Fibroblast of upper back skin (primary cell): ENCODE measurements around the gene TMEM248.
"Not testable (repeated sequence)": the region's sequence is repeated elsewhere in the genome, so short reads cannot be mapped to it uniquely, and the experiment has no call there.

Experiments
- DNase-seq: peaks from one replicate; pipeline ENCODE4 v3.0.0-alpha.2; 2013

The TMEM248 gene

DNA sequence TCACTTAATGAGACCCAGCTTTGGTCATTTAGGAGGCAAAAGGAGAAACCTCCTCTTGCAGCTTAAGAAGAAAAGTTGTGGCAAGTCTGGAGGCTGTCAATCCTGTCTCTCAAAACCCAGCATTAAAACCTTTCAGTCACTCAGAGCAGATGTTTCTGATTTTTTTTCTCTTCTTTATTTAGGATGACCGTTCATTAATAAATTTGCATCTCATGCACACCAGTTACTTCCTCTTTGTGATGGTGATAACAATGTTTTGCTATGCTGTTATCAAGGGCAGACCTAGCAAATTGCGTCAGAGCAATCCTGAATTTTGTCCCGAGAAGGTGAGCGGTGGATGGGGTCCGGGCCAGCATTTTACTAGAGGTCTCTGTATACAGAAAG, 32.0 kb downstream of the TMEM248 start:
- no peak for DNase-seq

DNA sequence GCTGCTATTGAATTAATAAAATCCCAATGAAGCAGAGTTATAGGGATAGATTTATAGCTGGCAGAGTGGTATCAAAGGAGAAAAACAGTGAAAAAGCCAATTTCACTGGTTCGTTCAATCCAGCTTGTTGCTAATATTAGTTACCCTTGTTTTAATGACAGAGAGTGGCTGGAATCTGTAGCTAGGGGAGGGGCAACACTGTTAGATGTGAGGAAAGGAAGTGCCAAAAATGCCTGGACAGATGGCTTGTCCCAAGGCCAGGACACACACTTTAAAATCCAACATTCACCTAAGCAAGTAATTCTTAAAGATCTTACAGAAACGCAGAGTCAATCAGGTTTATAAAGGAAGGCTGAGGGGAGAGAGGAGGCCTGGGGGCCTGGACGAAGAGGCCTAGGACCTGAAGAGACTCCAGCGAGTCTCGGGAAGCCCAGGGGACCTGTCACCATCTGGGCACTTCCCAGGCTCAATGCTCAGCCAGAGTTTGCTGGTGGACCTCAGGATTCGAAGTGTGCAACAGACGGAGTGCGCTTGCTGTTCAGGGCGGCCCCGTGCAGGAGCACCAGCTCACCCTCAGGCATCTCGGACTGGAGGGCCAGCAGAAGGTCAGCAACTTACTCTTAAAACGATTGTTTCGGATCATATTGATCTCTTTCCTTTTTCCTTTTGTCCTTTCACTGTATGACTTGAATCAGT, 36.7 kb downstream of the TMEM248 start:
- DNase-seq, result no peak

DNA sequence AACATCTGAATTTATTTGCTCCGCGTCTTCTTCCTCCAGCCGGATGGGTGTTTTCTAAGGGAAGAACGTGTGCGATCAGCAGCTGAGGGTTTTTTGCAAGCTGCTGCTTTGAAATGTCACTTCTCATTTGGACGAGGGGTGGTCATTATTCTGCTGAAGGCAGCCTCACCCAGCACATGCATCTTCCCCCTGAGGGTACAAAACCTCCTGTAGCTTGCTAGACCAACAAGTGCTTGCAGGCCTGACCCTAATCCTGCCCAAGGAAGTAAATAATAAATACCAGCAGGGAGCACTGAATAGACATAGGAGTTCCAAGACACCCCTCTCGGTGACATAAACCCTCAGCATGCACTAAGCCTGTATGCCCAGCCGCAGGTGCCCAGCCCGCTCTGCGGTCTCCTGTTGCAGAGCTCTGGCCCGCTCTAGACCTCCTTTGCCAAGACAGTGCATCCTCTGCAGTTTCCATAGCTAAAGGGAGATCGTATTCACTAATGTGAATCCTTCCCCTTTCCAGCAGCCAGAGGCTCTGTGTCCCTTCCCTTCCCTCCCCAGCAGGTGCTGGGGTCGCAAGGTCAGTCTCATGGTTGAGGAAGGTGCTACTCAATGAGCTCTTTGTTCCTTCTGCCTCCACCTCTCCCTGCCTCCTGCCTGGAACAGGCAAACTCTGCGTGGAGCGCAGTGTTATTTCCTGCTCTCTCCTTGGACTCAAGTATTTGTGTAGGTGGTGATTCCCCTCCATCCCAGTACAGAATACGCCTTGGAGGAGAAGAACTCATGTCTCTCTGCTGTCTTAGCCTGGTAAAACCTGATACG, 37.7 kb downstream of the TMEM248 start:
- DNase-seq, result no peak

DNA sequence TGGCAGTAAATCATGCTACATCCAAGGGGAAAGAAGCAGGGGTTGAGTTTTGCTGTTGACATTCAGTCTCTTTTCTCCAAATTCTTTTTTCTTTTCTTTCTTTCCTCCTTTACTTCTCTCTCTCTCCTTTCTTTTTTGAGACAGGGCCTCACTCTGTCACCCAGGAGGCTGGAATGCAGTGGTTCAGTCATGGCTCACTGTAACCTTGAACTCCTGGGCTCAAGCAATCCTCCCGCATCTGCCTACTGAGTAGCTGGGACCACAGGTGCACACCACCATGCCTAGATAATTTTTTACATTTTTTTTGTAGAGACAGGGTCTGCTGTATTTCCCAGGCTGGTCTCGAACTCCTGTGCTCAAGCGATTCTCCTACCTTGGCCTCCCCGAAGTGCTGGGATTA, 39.2 kb downstream of the TMEM248 start:
- DNase-seq, result no peak

DNA sequence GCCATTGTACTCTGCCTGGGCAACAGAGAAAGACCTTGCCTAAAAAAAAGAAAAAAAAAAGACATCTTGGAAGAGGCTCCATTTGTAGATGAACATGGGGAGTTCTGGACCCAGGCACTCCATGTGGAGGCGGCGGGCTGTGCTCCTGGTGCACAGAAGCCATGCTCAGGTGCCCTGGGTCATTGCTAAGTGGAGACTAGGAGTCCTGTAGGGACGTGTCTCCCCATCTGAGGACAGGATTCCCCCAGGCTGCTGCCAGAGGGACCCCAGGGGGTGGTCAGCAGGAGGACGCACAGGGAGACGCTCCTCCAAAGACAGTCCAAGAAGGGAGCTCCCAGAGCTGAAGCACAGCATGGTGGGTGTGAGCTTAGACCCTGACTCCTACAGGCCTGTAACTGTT, 40.1 kb downstream of the TMEM248 start:
- no peak for DNase-seq

DNA sequence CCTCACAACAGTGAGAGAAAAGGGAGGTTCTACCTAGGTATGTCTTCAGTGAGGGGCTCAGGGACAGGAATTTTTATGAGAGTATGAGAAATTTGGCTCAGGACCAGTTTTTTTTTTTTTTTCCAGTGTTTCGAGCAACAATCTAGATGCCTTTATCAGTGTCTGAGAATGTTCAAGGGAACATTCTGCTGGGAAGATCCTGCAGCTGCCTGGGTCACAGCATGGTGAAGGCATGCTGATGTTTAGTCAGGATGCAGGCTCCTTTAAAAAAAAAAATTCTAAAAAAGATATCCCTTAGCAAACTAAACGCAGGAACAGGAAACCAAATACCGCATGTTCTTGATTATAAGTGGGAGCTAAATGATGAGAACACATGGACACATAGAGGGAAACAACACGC, 43.4 kb downstream of the TMEM248 start:
- peak; percentile 44 for DNase-seq

DNA sequence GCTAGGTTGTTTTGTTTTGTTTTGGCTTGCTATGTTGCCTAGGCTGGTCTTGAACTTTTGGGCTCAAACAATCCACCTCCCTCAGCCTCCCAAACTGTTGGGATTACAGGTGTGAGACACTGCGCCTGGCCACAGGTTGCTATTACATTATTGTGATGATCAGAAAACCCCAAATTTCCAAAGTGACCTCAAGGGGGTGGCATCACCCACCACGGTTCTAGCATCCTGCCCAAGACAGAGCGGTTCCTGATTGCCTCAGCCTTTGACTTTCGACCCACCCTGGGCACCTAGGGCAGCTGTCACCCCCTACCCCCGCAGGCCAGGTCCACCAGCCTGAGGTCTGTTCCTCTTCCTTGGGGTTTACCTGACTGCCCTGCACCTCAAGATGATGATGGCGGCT, 46.0 kb downstream of the TMEM248 start:
- DNase-seq, result no peak

DNA sequence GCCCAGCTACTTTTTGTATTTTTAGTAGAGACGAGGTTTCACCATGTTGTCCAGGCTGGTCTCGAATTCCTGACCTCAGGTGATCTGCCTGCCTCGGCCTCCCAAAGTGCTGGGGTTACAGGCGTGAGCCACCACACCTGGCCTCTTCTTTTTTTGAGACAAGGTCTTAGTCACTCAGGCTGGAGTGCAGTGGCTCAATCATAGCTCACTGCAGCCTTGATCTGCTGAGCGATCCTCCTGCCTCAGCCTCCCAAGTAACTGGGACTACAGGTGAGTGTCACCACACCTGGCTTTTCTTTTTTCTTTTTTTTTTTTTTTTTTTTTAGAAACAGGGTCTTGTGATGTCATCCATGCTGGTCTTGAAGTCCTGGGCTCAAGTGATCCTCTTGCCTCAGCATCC, 48.0 kb downstream of the TMEM248 start:
- DNase-seq, result not testable (repeated sequence)

DNA sequence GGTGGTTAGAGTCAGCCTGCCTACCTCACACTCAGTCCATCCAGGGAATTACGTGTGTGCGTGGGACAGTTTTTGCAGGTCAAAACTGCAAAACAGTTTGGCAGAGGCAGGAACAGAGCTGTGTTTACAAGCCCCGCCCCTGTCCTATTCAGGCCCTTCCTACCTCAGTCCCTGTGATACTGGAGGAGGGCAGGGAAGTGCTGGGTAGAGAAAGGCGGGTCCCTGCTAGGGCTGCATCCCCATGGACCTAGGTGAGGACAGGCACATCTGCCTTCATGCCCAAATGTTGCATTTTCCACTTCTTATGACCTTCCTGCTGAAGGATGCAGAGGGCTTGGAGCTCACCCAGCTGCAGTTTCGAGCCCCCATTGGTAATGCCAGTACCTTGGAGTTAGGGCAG, 49.3 kb downstream of the TMEM248 start:
- DNase-seq, result no peak

DNA sequence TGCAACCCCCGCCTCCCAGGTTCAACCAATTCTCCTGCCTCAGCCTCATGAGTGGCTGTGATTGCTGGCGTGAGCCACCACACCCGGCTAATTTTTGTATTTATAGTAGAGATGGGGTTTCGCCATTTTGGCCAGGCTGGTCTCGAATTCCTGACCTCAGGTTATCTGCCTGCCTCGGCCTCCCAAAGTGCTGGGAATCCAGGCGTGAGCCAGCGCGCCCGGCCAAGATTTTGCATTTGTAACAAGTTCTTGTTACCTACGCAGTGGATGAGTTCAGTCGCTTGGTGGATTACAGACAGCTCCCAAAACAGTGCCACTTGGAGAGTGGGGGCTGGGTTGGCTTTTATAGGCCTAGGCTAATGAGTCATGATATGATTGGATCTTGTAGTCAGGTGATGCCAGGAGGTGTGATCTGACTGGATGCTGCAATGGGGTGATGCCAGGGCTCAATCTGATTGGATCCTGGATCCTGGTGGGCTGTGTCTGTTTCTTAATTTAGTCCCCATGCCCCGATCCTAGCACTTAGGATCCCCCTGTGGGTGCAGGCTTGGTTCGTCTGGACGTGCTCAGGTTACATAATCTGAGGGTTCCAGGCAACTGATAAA, 54.1 kb downstream of the TMEM248 start:
- peak; percentile 8 for DNase-seq

DNA sequence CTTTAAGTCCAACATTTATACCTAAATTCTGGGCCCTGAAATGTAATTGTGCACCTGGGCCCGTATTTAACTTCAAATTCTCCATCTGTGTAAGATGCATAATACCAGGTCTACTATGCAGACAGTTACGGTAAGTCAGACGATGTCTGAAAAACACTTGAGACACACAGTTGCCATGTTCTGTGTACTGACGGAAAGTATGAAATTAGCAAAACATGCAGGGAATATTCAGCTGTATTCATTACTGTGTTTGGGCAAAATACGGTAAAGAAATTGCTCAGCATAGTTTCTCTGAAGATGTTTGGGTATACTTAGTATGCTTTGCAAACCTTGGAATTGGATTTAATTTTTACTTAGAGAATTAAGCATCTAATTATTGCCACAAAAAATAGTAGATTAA, 57.3 kb downstream of the TMEM248 start:
- DNase-seq, result not testable (repeated sequence)

DNA sequence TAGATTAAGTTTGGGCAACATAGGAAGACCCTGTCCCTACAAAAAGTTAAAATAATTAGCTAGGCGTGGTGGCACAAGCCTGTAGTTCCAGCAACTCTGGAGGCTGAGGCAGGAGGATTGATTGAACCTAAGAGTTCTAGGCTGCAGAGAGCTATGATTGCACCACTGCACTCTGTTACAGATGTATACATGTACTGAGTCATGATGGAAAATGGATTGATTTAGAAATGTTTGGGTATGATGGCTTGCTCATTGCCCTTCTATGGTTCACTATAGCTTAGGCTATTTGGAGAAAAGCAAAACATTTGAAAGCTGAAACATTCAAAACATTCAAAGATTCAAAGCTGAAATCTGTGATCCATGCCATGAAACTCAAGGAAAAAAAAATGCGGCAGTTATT, 58.0 kb downstream of the TMEM248 start:
- DNase-seq, result not testable (repeated sequence)

DNA sequence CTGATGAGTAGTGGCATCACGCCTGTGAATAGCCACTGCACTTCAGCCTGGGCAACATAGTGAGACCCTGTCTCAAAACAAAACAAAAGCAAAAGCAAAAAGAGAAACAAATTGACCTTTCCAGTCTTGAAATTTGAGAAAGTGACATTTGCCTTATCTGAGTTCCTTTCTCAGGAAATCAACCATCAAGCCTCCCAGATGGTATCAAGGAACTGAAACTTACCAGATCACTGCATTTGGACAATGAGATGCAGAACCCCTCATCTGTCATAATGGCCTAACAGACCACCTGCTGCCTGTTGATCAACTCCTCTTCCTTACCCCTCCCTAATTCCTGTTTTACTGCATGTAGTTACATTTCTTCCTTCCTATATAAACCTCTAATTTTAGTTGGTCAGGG, 59.3 kb downstream of the TMEM248 start:
- DNase-seq, result not testable (repeated sequence)

DNA sequence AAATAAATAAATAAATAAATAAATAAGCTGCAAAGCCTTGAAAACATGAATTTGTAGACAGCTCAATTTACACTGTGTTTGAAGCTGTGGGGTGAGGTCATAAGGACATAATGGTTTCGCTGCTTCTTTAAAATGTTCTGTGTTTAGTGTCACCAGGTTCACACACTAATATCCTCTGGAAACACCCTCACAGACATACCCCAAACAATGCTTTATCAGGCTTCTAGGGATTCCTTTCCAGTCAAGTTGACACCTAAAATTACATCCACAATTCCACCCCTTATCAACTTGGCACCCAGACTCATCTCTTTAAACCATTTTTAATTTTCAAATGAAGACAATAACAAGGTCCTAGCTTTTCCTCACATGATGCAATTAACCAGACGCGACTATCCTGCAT, 68.5 kb downstream of the TMEM248 start:
- not testable (repeated sequence) for DNase-seq

DNA sequence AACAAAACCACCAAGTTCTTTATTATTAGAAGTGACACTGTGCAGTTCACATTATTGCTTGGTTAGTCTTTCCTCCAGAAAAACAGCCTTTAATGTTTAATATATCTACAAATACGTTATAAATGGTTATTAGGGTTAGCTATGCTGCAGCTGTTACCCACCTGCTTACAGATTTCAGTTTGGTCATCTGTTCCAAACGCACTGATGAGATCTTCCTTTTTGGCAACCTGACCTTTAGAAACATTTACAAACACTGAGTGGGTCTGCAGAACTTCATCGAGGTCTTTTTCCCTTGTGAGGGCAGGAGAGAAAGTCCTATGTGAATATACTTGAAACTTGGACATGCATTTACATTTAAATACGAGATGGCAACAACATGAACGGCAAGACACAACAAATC, 73.0 kb downstream of the TMEM248 start:
- DNase-seq, result not testable (repeated sequence)

DNA sequence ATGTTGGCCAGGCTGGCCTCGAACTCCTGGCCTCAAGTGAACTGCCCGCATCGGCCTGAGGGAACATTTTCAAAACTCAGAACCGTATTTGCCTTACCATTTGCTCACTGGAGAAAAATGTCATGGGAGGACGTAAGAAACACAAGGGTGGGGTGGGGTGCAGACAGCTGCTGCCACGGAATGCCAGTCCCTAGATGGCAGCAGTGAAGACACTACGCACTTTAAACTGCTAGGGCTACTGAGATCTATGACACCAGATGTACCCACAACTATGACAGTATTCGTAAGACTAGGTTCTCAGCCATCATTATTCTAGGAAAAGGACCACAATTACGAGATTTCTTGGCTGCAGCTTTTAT, 73.6 kb downstream of the TMEM248 start:
- DNase-seq, result peak; percentile 79

DNA sequence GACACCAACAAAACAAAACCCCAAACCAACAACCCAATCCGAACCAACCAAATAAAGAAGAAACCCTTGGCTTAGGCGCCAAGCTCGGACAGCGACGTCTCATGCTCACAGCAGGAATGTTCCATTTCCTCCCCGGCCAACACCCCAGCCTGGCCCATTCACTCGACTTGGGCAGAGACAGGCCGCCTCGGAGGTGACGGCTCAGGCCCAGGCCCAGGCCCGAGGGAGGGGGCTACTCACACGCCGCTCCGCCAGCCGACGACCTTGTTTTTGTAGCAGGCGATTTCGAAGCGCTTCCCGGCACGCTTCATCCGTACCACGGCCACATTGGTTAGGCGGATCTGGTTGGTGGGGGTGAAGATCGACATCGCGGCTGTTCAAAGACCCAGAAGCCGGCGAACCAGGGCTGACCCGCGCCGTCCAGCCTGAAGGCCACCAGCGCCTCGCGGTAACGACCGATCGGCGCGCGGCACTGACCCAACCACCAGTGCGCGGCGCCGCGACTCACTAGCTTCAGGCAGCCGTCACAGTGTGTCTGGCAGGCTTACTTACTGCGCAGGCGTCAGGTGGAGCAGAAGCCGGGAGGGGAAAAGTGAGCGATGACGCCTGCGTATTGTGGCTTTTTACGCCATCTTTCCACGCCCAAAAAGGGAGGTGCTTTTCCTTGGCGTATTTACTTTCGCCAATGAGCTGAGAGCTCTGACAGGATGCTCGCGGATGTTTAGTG, 74.2 kb downstream of the TMEM248 start, which contains the start of gene SBDS:
SBDS (minus strand) TSS at position 537 of the 727 bp plus-strand sequence; CDS start at position 368, 169 bp downstream.
- DNase-seq, result peak; percentile 99

DNA sequence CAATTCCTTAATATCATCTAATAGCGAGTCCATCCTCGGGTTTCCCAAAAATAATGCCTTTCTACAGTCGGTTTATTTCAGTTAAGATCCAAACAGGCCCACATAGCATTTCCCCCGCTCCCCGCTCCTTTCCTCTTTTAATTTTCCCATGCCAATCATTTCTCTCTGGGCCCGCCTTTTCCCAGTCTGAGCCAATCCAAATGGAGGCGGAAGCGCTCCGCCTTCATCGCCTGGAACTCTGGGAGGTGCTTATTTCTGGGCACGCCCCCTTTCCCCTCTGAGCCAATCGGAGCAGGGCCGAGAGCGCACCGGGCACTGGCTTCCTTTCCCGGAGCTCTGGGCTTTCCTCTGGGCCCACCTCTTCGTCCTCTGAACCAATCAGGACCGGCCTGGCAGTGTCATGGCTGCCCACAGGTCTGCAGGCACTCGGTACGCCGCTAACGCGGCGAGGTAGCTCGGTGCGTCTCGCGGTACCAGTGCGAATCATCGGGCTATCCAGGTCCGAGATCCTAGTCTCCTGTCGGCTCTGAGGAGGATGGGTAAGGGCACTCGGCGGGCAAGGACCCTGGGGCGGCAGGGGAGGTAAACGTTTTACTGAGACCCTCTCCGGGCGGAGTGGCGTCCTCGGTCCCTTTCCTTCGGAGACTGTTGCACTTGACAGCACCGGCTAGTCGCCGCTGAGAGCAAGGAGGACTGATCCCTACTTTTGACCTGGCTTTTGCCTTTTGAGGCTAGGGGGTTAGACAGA, 75.6 kb downstream of the TMEM248 start, which contains the start of gene TYW1:
TYW1 (plus strand) TSS at position 390 of the 748 bp plus-strand sequence; CDS start at position 536, 146 bp downstream.
- DNase-seq, result peak; percentile 98

DNA sequence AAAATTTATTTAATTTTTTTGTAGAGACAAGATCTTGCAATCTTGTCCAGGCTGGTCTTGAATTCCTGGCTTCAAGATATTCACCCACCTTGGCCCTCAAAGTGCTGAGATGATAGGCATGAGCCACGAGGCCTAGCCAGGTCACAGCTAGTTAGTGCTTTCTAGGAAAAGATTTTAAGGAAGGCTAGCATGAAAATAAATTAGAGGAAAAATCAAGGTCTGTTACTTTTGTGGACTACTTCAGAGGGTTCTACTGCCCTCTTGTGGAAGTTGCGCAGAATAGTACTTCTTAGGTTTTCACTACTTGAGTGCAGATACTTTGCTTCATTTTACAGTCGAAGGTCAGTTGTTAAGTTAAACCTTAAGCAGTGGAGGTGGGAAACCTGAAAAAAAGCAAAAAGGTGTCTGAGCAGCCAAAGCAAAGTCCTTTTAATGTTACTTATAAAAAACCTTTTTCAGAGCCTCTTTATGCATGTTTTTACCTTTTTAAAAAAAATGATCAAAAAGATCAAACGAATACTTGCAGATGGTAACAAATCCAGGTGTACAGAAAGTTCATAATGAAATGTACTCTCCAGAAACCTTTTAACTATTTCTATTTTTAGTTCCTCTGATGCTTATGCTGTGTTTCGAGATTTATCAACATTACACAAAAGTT, 79.7 kb downstream of the TMEM248 start:
- peak; percentile 35 for DNase-seq

DNA sequence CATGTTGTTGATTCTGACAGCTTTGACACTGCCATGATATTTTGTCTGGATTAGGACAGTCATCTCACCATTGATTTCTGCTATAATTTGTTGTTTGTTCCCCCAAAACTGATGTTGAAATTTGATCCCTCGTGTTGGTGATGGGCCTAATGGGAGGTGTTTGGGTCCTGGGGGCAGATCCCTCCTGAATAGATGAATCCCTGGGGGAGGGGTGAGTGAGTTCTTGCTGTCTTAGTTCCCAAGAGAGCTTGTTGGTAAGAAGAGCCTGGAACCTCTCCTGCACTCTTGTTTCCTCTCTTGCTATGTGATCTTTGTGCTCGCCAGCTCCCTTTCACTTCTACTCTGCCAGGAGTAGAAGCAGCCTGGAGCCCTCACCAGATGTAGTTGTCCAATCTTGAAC, 83.1 kb downstream of the TMEM248 start:
- DNase-seq, result not testable (repeated sequence)

DNA sequence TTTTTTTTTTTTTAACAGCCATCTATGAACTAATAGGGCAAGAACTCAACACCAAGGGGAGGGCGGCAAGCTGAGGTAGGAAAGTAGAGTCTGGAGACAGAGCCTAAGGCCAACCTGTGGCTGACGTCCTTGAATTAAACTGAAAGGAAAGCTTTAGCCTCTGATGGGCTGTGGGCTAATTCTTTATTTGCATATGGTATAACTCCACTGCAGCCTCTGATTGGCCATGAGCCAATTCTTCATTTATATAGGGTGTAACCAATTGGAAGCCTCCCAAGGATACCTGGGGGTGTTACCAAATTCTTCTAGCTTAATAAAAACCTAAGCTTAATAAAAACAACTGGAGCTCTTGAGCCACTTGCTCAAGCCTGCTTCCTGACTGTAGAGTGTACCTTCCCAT, 85.9 kb downstream of the TMEM248 start:
- no peak for DNase-seq
